Coronary artery (tissue), 2 donors: ENCODE measurements around the gene SLC47A2.

Experiments used
- DNase-seq: peaks from one replicate; pipeline ENCODE4 v3.0.0-alpha.2; 2017; ENCODE audit warnings: low spot score
- H3K27ac ChIP-seq, 2 donors: fragments of 200-600 bp; sonication (generic); one replicate each; pipeline ENCODE4 v1.5.1; 2016 to 2019
- H3K4me3 ChIP-seq: fragments of 200-600 bp; sonication (generic); 2 replicates; pipeline ENCODE4 v1.5.1; 2016; ENCODE audit warnings: mild to moderate bottlenecking, moderate library complexity
- TF ChIP-seq, protein P1 (sequence below): fragments of 200-600 bp; sonication (generic); IDR thresholded peaks from one replicate; pipeline ENCODE4 v1.5.1; 2019; ENCODE audit warnings: antibody characterized with exemption

The SLC47A2 gene

DNA sequence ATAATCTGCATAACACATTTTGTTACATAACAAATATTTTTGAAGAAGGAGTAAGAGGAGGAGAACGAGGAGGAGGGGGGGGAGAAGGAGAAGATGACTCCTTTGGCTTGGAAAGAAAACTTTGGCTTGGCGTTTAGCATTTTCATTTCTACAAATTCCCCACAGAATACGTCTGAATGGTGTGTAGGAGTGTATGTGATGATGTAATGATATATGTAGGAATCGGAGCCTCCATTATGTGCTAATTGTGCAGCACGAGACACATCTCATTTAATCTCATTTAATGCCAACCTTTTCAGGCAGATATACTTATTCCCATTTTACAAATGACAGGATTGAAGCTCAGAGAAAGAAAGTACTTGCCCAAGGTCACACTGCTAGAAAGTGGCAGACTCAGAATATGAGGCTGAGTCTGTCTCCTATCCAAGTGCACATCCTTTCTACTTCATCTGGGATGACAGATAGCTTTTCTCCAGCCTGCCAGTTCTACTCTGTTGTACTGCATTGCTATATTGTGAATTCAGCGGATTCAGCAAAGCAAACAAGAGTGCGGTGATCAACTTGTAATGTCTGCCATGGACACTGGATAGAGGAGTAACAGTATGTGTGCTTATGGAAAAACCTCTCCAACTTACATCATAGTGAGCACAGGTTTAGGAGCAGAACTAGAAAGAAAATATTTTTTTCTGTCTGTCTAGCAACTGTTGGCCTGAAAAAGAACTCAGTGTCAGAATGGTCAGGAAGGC lies 10.4 kb upstream of the SLC47A2 start:
- Histone ChIP-seq H3K27ac (peak overlapping the region; percentile 71 to 94), H3K4me3 (no peak overlapping the region)
- TF ChIP-seq, protein P1, sequence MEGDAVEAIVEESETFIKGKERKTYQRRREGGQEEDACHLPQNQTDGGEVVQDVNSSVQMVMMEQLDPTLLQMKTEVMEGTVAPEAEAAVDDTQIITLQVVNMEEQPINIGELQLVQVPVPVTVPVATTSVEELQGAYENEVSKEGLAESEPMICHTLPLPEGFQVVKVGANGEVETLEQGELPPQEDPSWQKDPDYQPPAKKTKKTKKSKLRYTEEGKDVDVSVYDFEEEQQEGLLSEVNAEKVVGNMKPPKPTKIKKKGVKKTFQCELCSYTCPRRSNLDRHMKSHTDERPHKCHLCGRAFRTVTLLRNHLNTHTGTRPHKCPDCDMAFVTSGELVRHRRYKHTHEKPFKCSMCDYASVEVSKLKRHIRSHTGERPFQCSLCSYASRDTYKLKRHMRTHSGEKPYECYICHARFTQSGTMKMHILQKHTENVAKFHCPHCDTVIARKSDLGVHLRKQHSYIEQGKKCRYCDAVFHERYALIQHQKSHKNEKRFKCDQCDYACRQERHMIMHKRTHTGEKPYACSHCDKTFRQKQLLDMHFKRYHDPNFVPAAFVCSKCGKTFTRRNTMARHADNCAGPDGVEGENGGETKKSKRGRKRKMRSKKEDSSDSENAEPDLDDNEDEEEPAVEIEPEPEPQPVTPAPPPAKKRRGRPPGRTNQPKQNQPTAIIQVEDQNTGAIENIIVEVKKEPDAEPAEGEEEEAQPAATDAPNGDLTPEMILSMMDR, result no peak
- no peak for DNase-seq

DNA sequence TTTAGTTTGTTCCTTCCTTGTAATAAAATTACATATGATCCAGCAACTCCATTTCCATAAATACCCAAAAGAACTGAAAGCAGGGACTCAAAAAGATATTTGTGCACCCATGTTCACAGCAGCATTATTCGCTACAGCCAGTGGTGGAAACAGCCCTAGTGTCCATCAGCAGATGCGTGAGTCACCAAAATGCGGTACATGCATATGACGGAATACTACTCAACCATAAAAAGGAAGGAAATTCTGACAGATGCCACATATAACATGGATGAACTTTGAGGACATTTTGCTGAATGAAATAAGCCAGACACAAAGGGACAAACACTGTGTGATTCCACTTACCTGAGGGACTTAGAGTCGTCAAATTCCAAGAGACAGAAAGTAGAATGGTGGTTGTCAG lies 9.1 kb upstream of the SLC47A2 start:
- DNase-seq, result no peak
- TF ChIP-seq, protein P1, result no peak
- Histone ChIP-seq H3K27ac (peak overlapping the region in 1 of 2 donors; percentile 48), H3K4me3 (no peak overlapping the region)

DNA sequence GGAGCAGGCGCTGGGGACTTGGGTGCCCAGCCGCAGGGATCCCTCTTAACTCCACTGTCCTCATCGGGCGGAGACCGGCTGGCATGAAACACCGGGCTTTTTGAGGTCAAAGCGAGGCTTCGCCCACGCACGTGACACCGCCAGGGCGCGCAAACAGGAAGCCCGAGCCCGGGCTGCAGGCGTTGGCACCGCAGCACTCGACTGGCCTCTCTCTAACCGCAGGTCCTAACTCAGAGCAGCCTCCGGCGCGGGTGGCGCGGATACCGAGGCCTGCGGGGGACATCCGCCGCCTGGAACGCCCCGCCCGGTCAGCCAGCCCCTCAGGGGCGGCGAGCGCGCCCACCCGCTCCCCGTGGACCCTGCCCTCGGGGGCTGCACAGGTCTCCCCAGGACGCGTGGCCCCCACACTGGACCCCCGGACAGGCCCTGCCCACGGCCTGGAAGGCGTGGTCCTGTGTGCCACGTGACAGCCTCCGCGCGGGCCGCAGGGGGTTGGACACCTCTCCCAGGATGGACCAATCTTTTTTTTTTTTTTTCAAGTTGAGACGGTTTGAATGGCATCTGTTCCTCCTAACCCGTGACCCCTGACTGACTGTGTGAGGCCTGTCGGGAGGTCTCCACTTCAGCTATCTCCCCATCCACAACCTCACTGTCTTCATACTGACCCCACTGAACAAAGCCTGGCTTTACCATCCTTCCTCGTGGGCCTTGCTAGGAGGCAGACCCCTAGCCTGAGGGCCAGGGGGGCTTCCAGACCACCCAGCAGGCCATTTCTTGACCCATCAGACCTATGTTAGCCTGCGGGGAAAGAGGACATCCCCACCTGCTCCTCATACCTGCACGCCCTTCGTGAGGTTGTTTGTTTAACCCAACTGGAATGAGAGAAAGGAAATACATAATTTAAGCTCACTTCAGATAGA lies 8.4 kb upstream of the SLC47A2 start:
- no peak for DNase-seq
- Histone ChIP-seq H3K4me3 (peak overlapping the region; percentile 55), H3K27ac (peak overlapping the region in 1 of 2 donors; percentile 64)
- TF ChIP-seq, protein P1, result no peak

DNA sequence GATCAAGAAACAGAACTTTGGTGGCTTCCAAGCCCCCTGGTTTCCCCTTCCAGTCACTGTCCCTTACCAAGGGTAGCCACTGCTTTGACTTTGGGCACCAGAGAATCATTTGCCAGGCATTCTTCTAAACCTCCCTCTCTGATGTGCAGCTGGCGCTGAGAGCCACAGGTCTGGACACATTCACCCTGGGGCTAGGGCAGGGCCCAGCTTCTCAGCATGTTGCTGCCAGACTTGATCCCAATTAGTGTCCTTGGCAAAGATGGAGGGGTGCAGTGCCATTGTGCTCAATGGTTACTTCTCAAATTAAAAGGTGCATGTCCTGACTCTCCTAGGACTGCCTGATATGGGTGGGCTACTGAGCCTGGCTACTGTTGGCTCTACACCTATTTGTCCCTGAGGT lies 7.6 kb upstream of the SLC47A2 start:
- TF ChIP-seq, protein P1, result no peak
- H3K27ac ChIP-seq, result peak overlapping the region in 1 of 2 donors; percentile 64
- DNase-seq, result no peak
- H3K4me3 ChIP-seq, result no peak overlapping the region

DNA sequence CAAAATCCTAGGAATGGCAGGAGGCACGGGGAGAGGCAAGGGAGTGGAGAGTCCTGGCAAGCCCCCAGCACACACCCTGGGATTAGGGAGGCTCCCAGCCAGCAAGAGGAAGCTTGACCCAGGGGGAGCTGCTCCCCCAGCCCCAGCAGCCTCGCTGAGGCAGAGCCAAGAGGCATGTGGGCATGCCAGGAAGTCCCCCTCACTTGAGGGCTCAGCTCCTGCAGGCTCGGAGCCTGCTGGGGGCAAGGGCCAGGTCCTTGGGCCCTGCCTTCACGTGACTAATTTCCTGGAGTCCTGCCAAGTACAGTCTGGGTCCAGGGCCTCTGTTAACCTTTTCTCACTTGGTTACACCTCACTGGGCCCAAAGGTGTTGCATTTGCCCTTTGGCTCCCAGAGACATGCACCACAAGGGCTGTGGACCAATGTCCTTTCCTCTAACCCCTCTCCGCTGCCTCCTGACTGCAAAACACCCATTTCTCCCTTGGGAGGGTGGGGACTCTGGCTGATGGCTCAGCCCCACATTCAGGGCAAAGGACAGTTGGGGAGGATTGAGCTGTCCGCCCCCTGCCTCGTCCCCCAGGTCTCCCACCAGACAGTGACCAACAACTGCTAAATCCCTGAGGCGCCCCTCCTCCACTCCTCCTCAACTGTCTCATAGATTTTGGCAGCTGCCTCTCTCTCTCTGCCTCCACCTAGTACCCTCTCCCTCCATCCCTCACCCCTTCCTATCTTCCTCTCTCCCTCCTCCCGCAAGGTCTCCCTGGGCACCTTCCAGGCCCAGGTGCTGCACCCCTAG lies 4.4 kb upstream of the SLC47A2 start:
- TF ChIP-seq, protein P1, result no peak
- Histone ChIP-seq H3K4me3 (no peak overlapping the region), H3K27ac (no peak overlapping the region)
- no peak for DNase-seq

DNA sequence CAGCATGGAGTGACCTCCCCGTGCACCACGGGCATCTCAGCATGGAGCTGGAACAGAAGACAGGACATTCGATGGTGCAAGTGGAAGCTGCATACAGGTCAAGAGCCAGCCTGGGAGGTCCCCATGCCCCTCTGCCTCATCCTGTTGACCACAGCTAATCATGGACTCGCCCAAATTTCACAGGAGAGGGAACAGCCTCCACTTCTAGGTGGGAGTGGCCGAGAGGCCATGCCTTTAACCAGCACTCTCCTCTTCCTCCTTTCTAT lies 3.8 kb upstream of the SLC47A2 start:
- TF ChIP-seq, protein P1, result no peak
- no peak for DNase-seq
- no peak overlapping the region for H3K27ac ChIP-seq

More for the DNA sequence above, 3.8 kb upstream of the SLC47A2 start:
- H3K4me3 ChIP-seq, result no peak overlapping the region
